Measurements from ENCODE around the gene BCAS4. TPM values are rescaled to one million over a fixed set of nuclear protein-coding genes. Genes with fewer than 3 reads are reported as not detected.
"Not testable (repeated sequence)": the region's sequence is repeated elsewhere in the genome, so short reads cannot be mapped to it uniquely, and the experiment has no call there.

Gene BCAS4
- total and polyA plus RNA-seq, 2 donors (not counting 1 experiment from before 2014, with no cell fraction given) = 14.1 to 33.7 TPM

GRCh38 chr20:50799176-50799889 lies 4.5 kb downstream of the BCAS4 start:
- no peak overlapping the region for H2AFZ ChIP-seq (ENCODE audit: low read length)
- no peak overlapping the region for H3K9ac ChIP-seq (ENCODE audit: insufficient read depth, low read length)
- H4K20me1 ChIP-seq (ENCODE audit: control insufficient read depth, extremely low read depth, insufficient read depth, low read length) = no peaks in the 10 kb centered on the region
- H3K4me2 ChIP-seq (ENCODE audit: extremely low read depth, insufficient read depth, low read length) = no peak overlapping the region
- no peaks in the 10 kb centered on the region for H3K9me3 ChIP-seq (ENCODE audit: control insufficient read depth, insufficient read depth, low read depth, low read length)
- TF ChIP-seq EZH2 (IDR thresholded peaks at IDR 0.05; ENCODE audit: low read length, missing control alignments) = no peak
- H3K27ac ChIP-seq (ENCODE audit: insufficient read depth, low read length) = no peak overlapping the region
- no peaks in the 10 kb centered on the region for H3K79me2 ChIP-seq (ENCODE audit: control insufficient read depth, insufficient read depth, low read length)
- no peak overlapping the region for H3K4me3 ChIP-seq (replicated peaks in 1 of 4; ENCODE audit: control extremely low read depth in 1 of 4, insufficient read depth in 1 of 4, low read depth in 3 of 4, low read length in 4 of 4)
- no peaks in the 10 kb centered on the region for H3K4me1 ChIP-seq (ENCODE audit: control insufficient read depth, extremely low read depth, insufficient read depth, low read length)
- no peaks in the 10 kb centered on the region for H3K27me3 ChIP-seq (ENCODE audit: control insufficient read depth, insufficient read depth, low read length)
- no peaks in the 10 kb centered on the region for H3K36me3 ChIP-seq (ENCODE audit: control insufficient read depth, insufficient read depth, low read length)
- no peak for DNase-seq (ENCODE audit: low read depth in 2 of 2)

GRCh38 chr20:50799890-50800550 lies 5.2 kb downstream of the BCAS4 start:
- Histone ChIP-seq H2AFZ (ENCODE audit: low read length) (no peak overlapping the region), H3K36me3 (ENCODE audit: control insufficient read depth, insufficient read depth, low read length) (no peaks in the 10 kb centered on the region), H3K9ac (ENCODE audit: insufficient read depth, low read length) (no peak overlapping the region), H4K20me1 (ENCODE audit: control insufficient read depth, extremely low read depth, insufficient read depth, low read length) (no peaks in the 10 kb centered on the region), H3K4me2 (ENCODE audit: extremely low read depth, insufficient read depth, low read length) (no peak overlapping the region), H3K27ac (ENCODE audit: insufficient read depth, low read length) (no peak overlapping the region), H3K79me2 (ENCODE audit: control insufficient read depth, insufficient read depth, low read length) (no peaks in the 10 kb centered on the region), H3K4me3 (replicated peaks in 1 of 4; ENCODE audit: control extremely low read depth in 1 of 4, insufficient read depth in 1 of 4, low read depth in 3 of 4, low read length in 4 of 4) (no peak overlapping the region), H3K9me3 (ENCODE audit: control insufficient read depth, insufficient read depth, low read depth, low read length) (no peaks in the 10 kb centered on the region), H3K4me1 (ENCODE audit: control insufficient read depth, extremely low read depth, insufficient read depth, low read length) (no peaks in the 10 kb centered on the region), H3K27me3 (ENCODE audit: control insufficient read depth, insufficient read depth, low read length) (no peaks in the 10 kb centered on the region)
- TF ChIP-seq CTCF (conservative IDR thresholded peaks at IDR 0.05 in 1 of 2, IDR thresholded peaks at IDR 0.05 in 1 of 2; ENCODE audit: low read depth in 1 of 2, low read length in 2 of 2) = no peak
- TF ChIP-seq EZH2 (IDR thresholded peaks at IDR 0.05; ENCODE audit: low read length, missing control alignments) = no peak
- DNase-seq (ENCODE audit: low read depth in 2 of 2) = no peak

- DNase-seq (ENCODE audit: low read depth in 2 of 2); H3K79me2 ChIP-seq (ENCODE audit: control insufficient read depth, insufficient read depth, low read length); H3K4me2 ChIP-seq (ENCODE audit: extremely low read depth, insufficient read depth, low read length); H3K36me3 ChIP-seq (ENCODE audit: control insufficient read depth, insufficient read depth, low read length); H2AFZ ChIP-seq (ENCODE audit: low read length); H3K4me3 ChIP-seq (replicated peaks in 1 of 4; ENCODE audit: control extremely low read depth in 1 of 4, insufficient read depth in 1 of 4, low read depth in 3 of 4, low read length in 4 of 4); H3K27me3 ChIP-seq (ENCODE audit: control insufficient read depth, insufficient read depth, low read length); H4K20me1 ChIP-seq (ENCODE audit: control insufficient read depth, extremely low read depth, insufficient read depth, low read length); H3K27ac ChIP-seq (ENCODE audit: insufficient read depth, low read length); H3K9me3 ChIP-seq (ENCODE audit: control insufficient read depth, insufficient read depth, low read depth, low read length); H3K4me1 ChIP-seq (ENCODE audit: control insufficient read depth, extremely low read depth, insufficient read depth, low read length); H3K9ac ChIP-seq (ENCODE audit: insufficient read depth, low read length): not testable (repeated sequence)
These were observed 6.3 kb downstream of the BCAS4 start for GRCh38 chr20:50800986-50801746.

Measured in fibroblast of lung (primary cell).